Activated naive CD4-positive, alpha-beta T cell treated with anti-CD3 and anti-CD28 coated beads, Interleukin-2, amount 50 U/mL, for 24 hours (primary cell): Measurements from ENCODE around the gene PTGDR.

Experiments
- H3K27ac Mint-ChIP-seq: one replicate; pipeline ENCODE4 v1.8.0; 2021; ENCODE audit warnings: mild to moderate bottlenecking, mixed read lengths
- H3K27me3 Mint-ChIP-seq: one replicate; pipeline ENCODE4 v1.8.0; 2021; ENCODE audit warnings: mixed read lengths
- H3K36me3 Mint-ChIP-seq: one replicate; pipeline ENCODE4 v1.8.0; 2021; ENCODE audit warnings: mixed read lengths
- H3K4me1 Mint-ChIP-seq: one replicate; pipeline ENCODE4 v1.8.0; 2021; ENCODE audit warnings: mixed read lengths
- H3K4me3 Mint-ChIP-seq: one replicate; pipeline ENCODE4 v1.8.0; 2021; ENCODE audit warnings: mild to moderate bottlenecking, mixed read lengths
- H3K9me3 Mint-ChIP-seq: one replicate; pipeline ENCODE4 v1.8.0; 2021; ENCODE audit warnings: mixed read lengths

PTGDR gene

GRCh38 chr14:52267501-52268278, at the start of gene PTGDR:
TSS of gene PTGDR (plus strand) at chr14:52267698. CDS start at chr14:52267815, 117 bp downstream.
- H3K27ac Mint-ChIP-seq = peak within 1 kb of the TSS; percentile 52
- H3K4me1 Mint-ChIP-seq = peaks cover 38% of the 10 kb centered on the region
- peaks cover 3% of the 10 kb centered on the region for H3K36me3 Mint-ChIP-seq
- peaks cover 25% of the 10 kb centered on the region for H3K27me3 Mint-ChIP-seq
- H3K4me3 Mint-ChIP-seq = peak within 1 kb of the TSS; percentile 86
- no peaks in the 10 kb centered on the region for H3K9me3 Mint-ChIP-seq

GRCh38 chr14:52219488-52220084, 47.9 kb upstream of the PTGDR start:
- no peaks in the 10 kb centered on the region for H3K9me3 Mint-ChIP-seq
- H3K36me3 Mint-ChIP-seq = peaks cover 2% of the 10 kb centered on the region
- H3K4me1 Mint-ChIP-seq = peaks cover 12% of the 10 kb centered on the region
- no peak overlapping the region for H3K27ac Mint-ChIP-seq
- no peaks in the 10 kb centered on the region for H3K27me3 Mint-ChIP-seq
- H3K4me3 Mint-ChIP-seq = no peak overlapping the region

GRCh38 chr14:52220924-52221811, 46.3 kb upstream of the PTGDR start:
- Mint-ChIP-seq H3K4me1 (peaks cover 12% of the 10 kb centered on the region), H3K4me3 (peak overlapping the region; percentile 83), H3K36me3 (peaks cover 2% of the 10 kb centered on the region), H3K27ac (no peak overlapping the region), H3K9me3 (no peaks in the 10 kb centered on the region), H3K27me3 (no peaks in the 10 kb centered on the region)

GRCh38 chr14:52222901-52223300, 44.6 kb upstream of the PTGDR start:
- H3K27ac Mint-ChIP-seq = no peak overlapping the region
- no peak overlapping the region for H3K4me3 Mint-ChIP-seq
- peaks cover 9% of the 10 kb centered on the region for H3K4me1 Mint-ChIP-seq
- H3K36me3 Mint-ChIP-seq = peaks cover 2% of the 10 kb centered on the region
- H3K9me3 Mint-ChIP-seq = no peaks in the 10 kb centered on the region
- H3K27me3 Mint-ChIP-seq = no peaks in the 10 kb centered on the region

GRCh38 chr14:52227619-52228222, 39.8 kb upstream of the PTGDR start:
- H3K9me3 Mint-ChIP-seq = no peaks in the 10 kb centered on the region
- no peaks in the 10 kb centered on the region for H3K27me3 Mint-ChIP-seq
- H3K4me3 Mint-ChIP-seq = no peak overlapping the region
- H3K4me1 Mint-ChIP-seq = peaks cover 4% of the 10 kb centered on the region
- H3K27ac Mint-ChIP-seq = peak overlapping the region; percentile 10
- peaks cover 2% of the 10 kb centered on the region for H3K36me3 Mint-ChIP-seq

- Mint-ChIP-seq H3K36me3 (no peaks in the 10 kb centered on the region), H3K27me3 (peaks cover 2% of the 10 kb centered on the region), H3K4me3 (no peak overlapping the region), H3K9me3 (no peaks in the 10 kb centered on the region), H3K4me1 (peaks cover 4% of the 10 kb centered on the region), H3K27ac (no peak overlapping the region)
Observed at GRCh38 chr14:52233693-52234092, 33.8 kb upstream of the PTGDR start.

- no peak overlapping the region for H3K4me3 Mint-ChIP-seq
Observed at GRCh38 chr14:52235434-52235833, 32.1 kb upstream of the PTGDR start.

GRCh38 chr14:52235866-52236510, 31.5 kb upstream of the PTGDR start:
- peaks cover 2% of the 10 kb centered on the region for H3K27me3 Mint-ChIP-seq
- H3K4me1 Mint-ChIP-seq = peaks cover 11% of the 10 kb centered on the region
- peak overlapping the region; percentile 48 for H3K27ac Mint-ChIP-seq
- H3K36me3 Mint-ChIP-seq = no peaks in the 10 kb centered on the region
- no peaks in the 10 kb centered on the region for H3K9me3 Mint-ChIP-seq
- no peak overlapping the region for H3K4me3 Mint-ChIP-seq

More at GRCh38 chr14:52235434-52235833, 32.1 kb upstream of the PTGDR start:
- peaks cover 8% of the 10 kb centered on the region for H3K4me1 Mint-ChIP-seq
- peaks cover 2% of the 10 kb centered on the region for H3K27me3 Mint-ChIP-seq
- no peaks in the 10 kb centered on the region for H3K9me3 Mint-ChIP-seq
- H3K27ac Mint-ChIP-seq = no peak overlapping the region
- H3K36me3 Mint-ChIP-seq = no peaks in the 10 kb centered on the region

GRCh38 chr14:52238682-52239081, 28.8 kb upstream of the PTGDR start:
- no peak overlapping the region for H3K27ac Mint-ChIP-seq
- H3K9me3 Mint-ChIP-seq = no peaks in the 10 kb centered on the region
- H3K4me1 Mint-ChIP-seq = peaks cover 11% of the 10 kb centered on the region
- H3K27me3 Mint-ChIP-seq = peaks cover 2% of the 10 kb centered on the region
- no peaks in the 10 kb centered on the region for H3K36me3 Mint-ChIP-seq
- H3K4me3 Mint-ChIP-seq = no peak overlapping the region

GRCh38 chr14:52240623-52241022, 26.9 kb upstream of the PTGDR start:
- no peaks in the 10 kb centered on the region for H3K9me3 Mint-ChIP-seq
- no peak overlapping the region for H3K4me3 Mint-ChIP-seq
- H3K27ac Mint-ChIP-seq = no peak overlapping the region
- H3K4me1 Mint-ChIP-seq = peaks cover 11% of the 10 kb centered on the region
- peaks cover 2% of the 10 kb centered on the region for H3K27me3 Mint-ChIP-seq
- H3K36me3 Mint-ChIP-seq = no peaks in the 10 kb centered on the region

- Mint-ChIP-seq H3K27me3 (peaks cover 2% of the 10 kb centered on the region), H3K9me3 (no peaks in the 10 kb centered on the region), H3K27ac (no peak overlapping the region), H3K4me1 (peaks cover 11% of the 10 kb centered on the region), H3K4me3 (no peak overlapping the region), H3K36me3 (peaks cover under 1% of the 10 kb centered on the region)
Observed at GRCh38 chr14:52241087-52241793, 26.3 kb upstream of the PTGDR start.

- H3K27me3 Mint-ChIP-seq = no peaks in the 10 kb centered on the region
- H3K4me1 Mint-ChIP-seq = peaks cover 31% of the 10 kb centered on the region
- no peaks in the 10 kb centered on the region for H3K9me3 Mint-ChIP-seq
- H3K27ac Mint-ChIP-seq = no peak overlapping the region
- H3K36me3 Mint-ChIP-seq = peaks cover 2% of the 10 kb centered on the region
- H3K4me3 Mint-ChIP-seq = no peak overlapping the region
Observed at GRCh38 chr14:52244328-52244727, 23.2 kb upstream of the PTGDR start.

- no peak overlapping the region for H3K4me3 Mint-ChIP-seq
- H3K27ac Mint-ChIP-seq = no peak overlapping the region
- no peaks in the 10 kb centered on the region for H3K9me3 Mint-ChIP-seq
- no peaks in the 10 kb centered on the region for H3K27me3 Mint-ChIP-seq
- H3K36me3 Mint-ChIP-seq = peaks cover 2% of the 10 kb centered on the region
- H3K4me1 Mint-ChIP-seq = peaks cover 28% of the 10 kb centered on the region
Observed at GRCh38 chr14:52244997-52245396, 22.5 kb upstream of the PTGDR start.

GRCh38 chr14:52248057-52248456, 19.4 kb upstream of the PTGDR start:
- no peaks in the 10 kb centered on the region for H3K9me3 Mint-ChIP-seq
- no peaks in the 10 kb centered on the region for H3K27me3 Mint-ChIP-seq
- peaks cover 2% of the 10 kb centered on the region for H3K36me3 Mint-ChIP-seq
- H3K4me1 Mint-ChIP-seq = peaks cover 20% of the 10 kb centered on the region
- peak overlapping the region; percentile 75 for H3K27ac Mint-ChIP-seq
- H3K4me3 Mint-ChIP-seq = no peak overlapping the region
